DOHH2 (cell line): ENCODE measurements around the gene BANP.
"Not testable (repeated sequence)": the region's sequence is repeated elsewhere in the genome, so short reads cannot be mapped to it uniquely, and the experiment has no call there.

Experiments
- H3F3A ChIP-seq: fragments of 200-600 bp; sonication (generic), shearing (Covaris generic); 2 replicates; pipeline ENCODE4 v1.6.0; 2016; ENCODE audit warnings: antibody characterized with exemption, mild to moderate bottlenecking; ENCODE audit not compliant: control insufficient read depth, insufficient read depth
- H3K27ac ChIP-seq: fragments of 200-600 bp; sonication (generic); 2 replicates; pipeline ENCODE4 v1.5.1; 2014; ENCODE audit warnings: low read depth, mild to moderate bottlenecking, low read length, moderate library complexity
- H3K27me3 ChIP-seq: fragments of 200-600 bp; sonication (generic); 2 replicates; pipeline ENCODE4 v1.6.1; 2014; ENCODE audit warnings: mild to moderate bottlenecking, low read length, mixed read lengths; ENCODE audit not compliant: control insufficient read depth
- H3K36me3 ChIP-seq: fragments of 200-600 bp; sonication (generic); 2 replicates; pipeline ENCODE4 v1.6.1; 2014; ENCODE audit warnings: mild to moderate bottlenecking, low read length, moderate library complexity, mixed read lengths; ENCODE audit not compliant: control insufficient read depth
- H3K4me1 ChIP-seq: fragments of 200-600 bp; sonication (generic); 2 replicates; pipeline ENCODE4 v1.6.1; 2014; ENCODE audit warnings: mild to moderate bottlenecking, low read length, mixed read lengths; ENCODE audit not compliant: control insufficient read depth
- H3K4me2 ChIP-seq: fragments of 200-600 bp; sonication (generic); 2 replicates; pipeline ENCODE4 v1.6.0; 2014; ENCODE audit warnings: mild to moderate bottlenecking, low read length, moderate library complexity
- H3K4me3 ChIP-seq: fragments of 200-600 bp; sonication (generic); 2 replicates; pipeline ENCODE4 v1.5.1; 2014; ENCODE audit warnings: mild to moderate bottlenecking, low read length, mixed read lengths
- H3K79me2 ChIP-seq: fragments of 200-600 bp; sonication (generic); 2 replicates; pipeline ENCODE4 v1.6.1; 2014; ENCODE audit warnings: mild to moderate bottlenecking, low read length, mixed read lengths; ENCODE audit not compliant: control insufficient read depth
- H3K9me2 ChIP-seq: fragments of 200-600 bp; sonication (generic); replicated peaks from 2 replicates; pipeline ENCODE4 v1.6.1; 2014; ENCODE audit warnings: mild to moderate bottlenecking, low read length, mixed read lengths; ENCODE audit not compliant: control insufficient read depth
- H3K9me3 ChIP-seq: fragments of 200-600 bp; sonication (generic); 2 replicates; pipeline ENCODE4 v1.6.1; 2014; ENCODE audit warnings: antibody characterized with exemption, low read length, mixed read lengths; ENCODE audit not compliant: control insufficient read depth, insufficient read depth
- H4K20me1 ChIP-seq: fragments of 200-600 bp; sonication (generic); 2 replicates; pipeline ENCODE4 v1.6.0; 2014; ENCODE audit warnings: low read depth, mild to moderate bottlenecking, antibody characterized with exemption, low read length, moderate library complexity; ENCODE audit not compliant: control insufficient read depth, insufficient read depth
- CTCF ChIP-seq: fragments of 200-600 bp; sonication (generic); IDR thresholded peaks from one replicate; pipeline ENCODE4 v1.5.1; 2014; ENCODE audit warnings: antibody characterized with exemption, mild to moderate bottlenecking, low read depth, low read length; ENCODE audit not compliant: poor library complexity, severe bottlenecking
- EZH2phosphoT487 ChIP-seq: fragments of 200-600 bp; sonication (generic); IDR thresholded peaks from 2 replicates; pipeline ENCODE4 v1.6.1; 2017; ENCODE audit warnings: borderline replicate concordance, mild to moderate bottlenecking, antibody characterized with exemption, low read length, moderate library complexity, mixed read lengths

Gene BANP

GRCh38 chr16:88033003-88033740 lies 81.9 kb downstream of the BANP start:
- not testable (repeated sequence) for H3K9me3 ChIP-seq, H3K4me2 ChIP-seq, H3K4me3 ChIP-seq, H3K36me3 ChIP-seq, H3K27ac ChIP-seq, H3K27me3 ChIP-seq, H4K20me1 ChIP-seq, H3K4me1 ChIP-seq, H3F3A ChIP-seq, H3K79me2 ChIP-seq, H3K9me2 ChIP-seq

- Histone ChIP-seq H3K4me1 (no peaks in the 10 kb centered on the region), H3K4me2 (no peak overlapping the region), H3K4me3 (no peak overlapping the region), H4K20me1 (no peaks in the 10 kb centered on the region), H3K36me3 (peaks cover 7% of the 10 kb centered on the region), H3K27ac (no peak overlapping the region), H3K79me2 (no peaks in the 10 kb centered on the region), H3K9me3 (no peaks in the 10 kb centered on the region), H3F3A (no peaks in the 10 kb centered on the region), H3K9me2 (no peaks in the 10 kb centered on the region), H3K27me3 (no peaks in the 10 kb centered on the region)
- TF ChIP-seq CTCF (no peak), EZH2phosphoT487 (no peak)
Measured at GRCh38 chr16:88034770-88035169, 83.5 kb downstream of the BANP start.

- Histone ChIP-seq H3K27me3 (no peaks in the 10 kb centered on the region), H3K27ac (no peak overlapping the region), H3K4me3 (no peak overlapping the region), H3K9me2 (no peaks in the 10 kb centered on the region), H3K36me3 (peaks cover 7% of the 10 kb centered on the region), H3K4me2 (no peak overlapping the region), H3K79me2 (no peaks in the 10 kb centered on the region), H4K20me1 (no peaks in the 10 kb centered on the region), H3K9me3 (no peaks in the 10 kb centered on the region), H3F3A (no peaks in the 10 kb centered on the region), H3K4me1 (no peaks in the 10 kb centered on the region)
- no peak for TF ChIP-seq EZH2phosphoT487
- no peak for TF ChIP-seq CTCF
Measured at GRCh38 chr16:88035292-88035691, 84.1 kb downstream of the BANP start.

- H3K9me3 ChIP-seq, H3K9me2 ChIP-seq, H3K36me3 ChIP-seq, H4K20me1 ChIP-seq, H3K27me3 ChIP-seq, H3K4me2 ChIP-seq, H3K79me2 ChIP-seq, H3F3A ChIP-seq, H3K4me1 ChIP-seq, H3K4me3 ChIP-seq, H3K27ac ChIP-seq: not testable (repeated sequence)
Measured at GRCh38 chr16:88035884-88036639, 84.8 kb downstream of the BANP start.

DNA sequence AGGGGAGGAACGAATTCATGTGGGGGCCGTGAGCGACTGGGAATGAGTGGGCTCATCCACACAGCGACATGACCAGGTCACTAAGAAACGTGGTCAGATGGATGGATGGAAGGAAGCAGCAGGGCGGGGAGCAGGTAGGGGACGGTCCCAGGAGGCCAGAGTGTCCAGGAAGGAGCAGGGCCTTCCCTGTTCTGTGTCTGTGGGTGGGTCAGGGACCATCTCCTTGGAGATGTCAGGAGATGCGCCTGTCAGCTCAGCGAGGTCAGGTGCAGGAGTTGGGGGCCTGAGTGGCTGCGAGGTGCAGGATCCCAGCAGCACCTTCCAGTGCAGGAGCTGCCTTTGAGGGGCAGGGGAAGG lies 85.4 kb downstream of the BANP start:
- H3K4me1 ChIP-seq, H3F3A ChIP-seq, H3K9me2 ChIP-seq, H3K4me3 ChIP-seq, H3K9me3 ChIP-seq, H3K79me2 ChIP-seq, H4K20me1 ChIP-seq, H3K36me3 ChIP-seq, H3K27ac ChIP-seq, H3K4me2 ChIP-seq, H3K27me3 ChIP-seq: not testable (repeated sequence)

GRCh38 chr16:88037359-88037758 lies 86.1 kb downstream of the BANP start:
- H3K79me2 ChIP-seq, H4K20me1 ChIP-seq, H3K27me3 ChIP-seq, H3K4me1 ChIP-seq, H3K4me2 ChIP-seq, H3K27ac ChIP-seq, H3K4me3 ChIP-seq, H3F3A ChIP-seq, H3K36me3 ChIP-seq, H3K9me3 ChIP-seq, H3K9me2 ChIP-seq: not testable (repeated sequence)
